ENCODE results near the gene NR6A1.

DNA sequence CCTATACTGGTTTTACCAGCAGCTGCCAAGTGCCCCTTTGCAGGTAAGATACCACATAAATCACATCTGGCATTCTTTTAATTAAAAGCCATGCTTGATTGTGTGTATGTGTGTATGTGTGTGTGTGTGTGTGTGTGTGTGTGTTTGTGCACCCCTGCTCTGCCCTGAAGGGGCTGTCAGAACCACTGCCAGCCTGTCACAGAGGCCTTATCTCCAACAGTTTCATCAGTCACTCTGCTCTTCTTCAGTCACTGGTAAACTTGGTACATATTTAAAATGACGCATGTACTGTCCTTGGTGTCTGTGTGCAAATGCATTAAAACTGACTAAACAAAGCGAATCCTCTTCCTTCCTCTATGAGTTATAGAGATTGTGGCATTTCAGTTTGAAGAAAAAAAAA is 244.9 kb downstream of the NR6A1 start:
- TF ChIP-seq, protein P1, sequence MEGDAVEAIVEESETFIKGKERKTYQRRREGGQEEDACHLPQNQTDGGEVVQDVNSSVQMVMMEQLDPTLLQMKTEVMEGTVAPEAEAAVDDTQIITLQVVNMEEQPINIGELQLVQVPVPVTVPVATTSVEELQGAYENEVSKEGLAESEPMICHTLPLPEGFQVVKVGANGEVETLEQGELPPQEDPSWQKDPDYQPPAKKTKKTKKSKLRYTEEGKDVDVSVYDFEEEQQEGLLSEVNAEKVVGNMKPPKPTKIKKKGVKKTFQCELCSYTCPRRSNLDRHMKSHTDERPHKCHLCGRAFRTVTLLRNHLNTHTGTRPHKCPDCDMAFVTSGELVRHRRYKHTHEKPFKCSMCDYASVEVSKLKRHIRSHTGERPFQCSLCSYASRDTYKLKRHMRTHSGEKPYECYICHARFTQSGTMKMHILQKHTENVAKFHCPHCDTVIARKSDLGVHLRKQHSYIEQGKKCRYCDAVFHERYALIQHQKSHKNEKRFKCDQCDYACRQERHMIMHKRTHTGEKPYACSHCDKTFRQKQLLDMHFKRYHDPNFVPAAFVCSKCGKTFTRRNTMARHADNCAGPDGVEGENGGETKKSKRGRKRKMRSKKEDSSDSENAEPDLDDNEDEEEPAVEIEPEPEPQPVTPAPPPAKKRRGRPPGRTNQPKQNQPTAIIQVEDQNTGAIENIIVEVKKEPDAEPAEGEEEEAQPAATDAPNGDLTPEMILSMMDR (IDR thresholded peaks at IDR 0.05 in 8 of 11, conservative IDR thresholded peaks at IDR 0.05 in 3 of 11): no peak
- no peak for TF ChIP-seq POLR2AphosphoS5 (IDR thresholded peaks at IDR 0.05)
